ENCODE measurements around the gene TNFSF10.
"Not testable (repeated sequence)": the region's sequence is repeated elsewhere in the genome, so short reads cannot be mapped to it uniquely, and the experiment has no call there.

The TNFSF10 gene

DNA sequence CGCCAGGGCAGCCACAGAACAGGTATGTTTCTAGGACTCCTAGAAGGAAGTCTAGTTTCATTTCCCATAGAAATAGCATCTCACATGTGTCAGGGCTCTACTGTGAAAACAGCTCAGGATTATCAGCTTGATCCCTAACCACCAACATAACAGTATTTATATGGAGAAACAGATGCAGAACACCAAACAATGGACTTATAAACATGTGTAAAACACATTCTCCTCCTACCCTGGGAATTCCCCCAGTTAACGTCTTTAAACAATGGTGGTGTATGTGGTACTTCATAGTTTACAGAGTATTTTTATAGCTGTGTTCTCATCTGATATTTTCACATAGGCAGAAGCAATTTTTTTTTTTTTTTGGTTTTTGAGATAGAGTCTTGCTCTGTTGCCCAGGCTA lies 9.7 kb downstream of the TNFSF10 start:
- no peaks in the 10 kb centered on the region for H3K27me3 ChIP-seq (ENCODE audit: insufficient read depth, low read depth, severe bottlenecking)
- H3K27ac ChIP-seq = no peak overlapping the region
- no peak for TF ChIP-seq CTCF (IDR thresholded peaks at IDR 0.05; ENCODE audit: low read depth, low read length)
- DNase-seq = no peak
- H3K36me3 ChIP-seq = no peaks in the 10 kb centered on the region
- no peaks in the 10 kb centered on the region for H3K9me3 ChIP-seq (ENCODE audit: severe bottlenecking)
- no peak overlapping the region for H3K4me3 ChIP-seq (ENCODE audit: low read depth, low read length)

GRCh38 chr3:172511783-172512762 lies 11.2 kb downstream of the TNFSF10 start:
- no peak for TF ChIP-seq CTCF (IDR thresholded peaks at IDR 0.05; ENCODE audit: low read depth, low read length)
- no peak for DNase-seq
- H3K4me3 ChIP-seq (ENCODE audit: low read depth, low read length) = no peak overlapping the region
- H3K27me3 ChIP-seq (ENCODE audit: insufficient read depth, low read depth, severe bottlenecking) = no peaks in the 10 kb centered on the region
- no peaks in the 10 kb centered on the region for H3K36me3 ChIP-seq
- H3K9me3 ChIP-seq (ENCODE audit: severe bottlenecking) = no peaks in the 10 kb centered on the region
- H3K27ac ChIP-seq = no peak overlapping the region

GRCh38 chr3:172506094-172506493 lies 17.1 kb downstream of the TNFSF10 start:
- Histone ChIP-seq H3K36me3 (no peaks in the 10 kb centered on the region), H3K27me3 (ENCODE audit: insufficient read depth, low read depth, severe bottlenecking) (no peaks in the 10 kb centered on the region), H3K27ac (no peak overlapping the region), H3K4me3 (ENCODE audit: low read depth, low read length) (no peak overlapping the region), H3K9me3 (ENCODE audit: severe bottlenecking) (no peaks in the 10 kb centered on the region)
- TF ChIP-seq CTCF (IDR thresholded peaks at IDR 0.05; ENCODE audit: low read depth, low read length) = no peak
- no peak for DNase-seq

DNA sequence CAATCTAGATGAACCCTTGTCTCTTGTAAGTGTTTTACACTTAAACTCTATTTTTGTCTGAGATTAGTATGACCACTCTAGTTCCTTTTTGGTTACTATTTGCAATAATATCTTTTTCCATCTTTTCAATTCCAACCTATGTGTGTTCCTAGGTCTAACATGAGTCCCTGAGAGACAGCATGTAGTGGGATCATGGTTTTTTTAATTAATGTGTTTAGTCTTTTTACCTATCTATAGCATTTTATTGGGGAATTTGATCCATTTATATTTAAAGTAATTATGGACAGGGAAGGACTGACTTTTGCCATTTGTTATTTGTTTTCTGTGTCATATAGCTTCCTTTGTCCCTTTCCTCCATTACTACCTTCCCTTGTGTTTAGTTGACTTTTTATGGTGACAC lies 21.7 kb downstream of the TNFSF10 start:
- H3K27ac ChIP-seq = no peak overlapping the region
- no peaks in the 10 kb centered on the region for H3K27me3 ChIP-seq (ENCODE audit: insufficient read depth, low read depth, severe bottlenecking)
- H3K4me3 ChIP-seq (ENCODE audit: low read depth, low read length) = no peak overlapping the region
- no peak for TF ChIP-seq CTCF (IDR thresholded peaks at IDR 0.05; ENCODE audit: low read depth, low read length)
- DNase-seq = no peak
- no peaks in the 10 kb centered on the region for H3K36me3 ChIP-seq
- H3K9me3 ChIP-seq (ENCODE audit: severe bottlenecking) = no peaks in the 10 kb centered on the region

DNA sequence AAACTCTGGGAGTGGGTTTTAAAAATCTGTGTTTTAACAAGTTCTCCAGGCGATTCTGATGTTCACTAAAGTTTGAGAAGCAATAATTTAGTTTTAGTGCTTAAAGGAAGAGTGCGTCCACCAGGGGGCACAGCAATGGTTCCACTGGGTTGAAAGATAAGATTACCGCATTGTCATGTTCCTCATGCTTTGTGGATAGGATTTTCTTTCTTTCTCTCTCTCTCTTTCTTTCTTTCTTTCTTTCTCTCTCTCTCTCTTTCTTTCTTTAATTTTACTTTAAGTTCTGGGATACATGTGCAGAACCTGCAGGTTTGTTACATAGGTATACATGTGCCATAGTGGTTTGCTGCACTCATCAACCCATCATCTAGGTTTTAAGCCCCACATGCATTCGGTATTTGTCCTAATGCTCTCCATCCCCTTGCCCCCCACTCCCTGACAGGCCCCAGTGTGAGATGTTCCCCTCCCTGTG lies 33.0 kb downstream of the TNFSF10 start:
- H3K4me3 ChIP-seq (ENCODE audit: low read depth, low read length); H3K36me3 ChIP-seq; H3K9me3 ChIP-seq (ENCODE audit: severe bottlenecking); H3K27me3 ChIP-seq (ENCODE audit: insufficient read depth, low read depth, severe bottlenecking); H3K27ac ChIP-seq: not testable (repeated sequence)
- peak; percentile 70 for TF ChIP-seq CTCF (IDR thresholded peaks at IDR 0.05; ENCODE audit: low read depth, low read length)
- DNase-seq = peak; percentile 53
